H9 (cell line): ENCODE results near the gene SLC35F6. TPM values are rescaled to one million over a fixed set of nuclear protein-coding genes. Genes with fewer than 3 reads are reported as not detected.

Source experiments
- DNase-seq: peaks from one replicate; pipeline ENCODE4 v3.0.0-alpha.2; 2017
- H2AFZ ChIP-seq: one replicate; pipeline ENCODE4 v1.6.1; 2013; ENCODE audit warnings: mild to moderate bottlenecking, low read length, control low read depth, moderate library complexity
- H2AK5ac ChIP-seq: 2 replicates; pipeline ENCODE4 v1.6.1; 2013; ENCODE audit warnings: low read length, control low read depth, mixed read lengths; ENCODE audit not compliant: insufficient read length
- H2BK120ac ChIP-seq: one replicate; pipeline ENCODE4 v1.6.1; 2013; ENCODE audit warnings: low read depth, mild to moderate bottlenecking, low read length, control low read depth, inconsistent platforms; ENCODE audit not compliant: poor library complexity, severe bottlenecking
- H2BK12ac ChIP-seq: 2 replicates; pipeline ENCODE4 v1.6.1; 2013; ENCODE audit warnings: low read length, control low read depth, mixed read lengths, low read depth; ENCODE audit not compliant: insufficient read length
- H2BK15ac ChIP-seq: 2 replicates; pipeline ENCODE4 v1.6.1; 2013; ENCODE audit warnings: low read depth, low read length, control low read depth
- H2BK20ac ChIP-seq: one replicate; pipeline ENCODE4 v1.6.1; 2013; ENCODE audit warnings: low read depth, mild to moderate bottlenecking, low read length, control low read depth, inconsistent platforms; ENCODE audit not compliant: poor library complexity, severe bottlenecking
- H2BK5ac ChIP-seq: 2 replicates; pipeline ENCODE4 v1.6.1; 2013; ENCODE audit warnings: low read length, control low read depth, mixed read lengths; ENCODE audit not compliant: insufficient read length
- H3K14ac ChIP-seq: 2 replicates; pipeline ENCODE4 v1.6.1; 2013; ENCODE audit warnings: low read length, control low read depth; ENCODE audit not compliant: insufficient read depth
- H3K18ac ChIP-seq: 2 replicates; pipeline ENCODE4 v1.6.1; 2013; ENCODE audit warnings: low read depth, mild to moderate bottlenecking, mixed read lengths, low read length, control low read depth; ENCODE audit not compliant: insufficient read length
- H3K23ac ChIP-seq: 2 replicates; pipeline ENCODE4 v1.6.1; 2013; ENCODE audit warnings: low read length, control low read depth, mixed read lengths, low read depth; ENCODE audit not compliant: insufficient read length
- H3K23me2 ChIP-seq: 2 replicates; pipeline ENCODE4 v1.6.1; 2013; ENCODE audit warnings: low read depth, mild to moderate bottlenecking, mixed read lengths, low read length, control low read depth; ENCODE audit not compliant: insufficient read length, poor library complexity, severe bottlenecking
- H3K27ac ChIP-seq: 2 replicates; pipeline ENCODE4 v1.5.1; 2013; ENCODE audit warnings: low read length, control low read depth, mixed read lengths, low read depth; ENCODE audit not compliant: insufficient read length
- H3K27me3 ChIP-seq: 2 replicates; pipeline ENCODE4 v1.6.1; 2013; ENCODE audit warnings: low read length, control low read depth, inconsistent platforms; ENCODE audit not compliant: insufficient read depth
- H3K4ac ChIP-seq: 2 replicates; pipeline ENCODE4 v1.6.1; 2013; ENCODE audit warnings: low read depth, mild to moderate bottlenecking, control low read depth, inconsistent platforms, low read length, moderate library complexity
- H3K4me1 ChIP-seq: 2 replicates; pipeline ENCODE4 v1.6.1; 2013; ENCODE audit warnings: low read length, control low read depth, inconsistent platforms; ENCODE audit not compliant: insufficient read depth
- H3K4me2 ChIP-seq: 2 replicates; pipeline ENCODE4 v1.6.1; 2013; ENCODE audit warnings: low read length, control low read depth, mixed read lengths; ENCODE audit not compliant: insufficient read length, insufficient read depth
- H3K56ac ChIP-seq: 2 replicates; pipeline ENCODE4 v1.6.1; 2013; ENCODE audit warnings: low read depth, mild to moderate bottlenecking, mixed read lengths, low read length, control low read depth; ENCODE audit not compliant: insufficient read length
- H3K79me1 ChIP-seq: 2 replicates; pipeline ENCODE4 v1.6.1; 2013; ENCODE audit warnings: low read depth, mild to moderate bottlenecking, moderate library complexity, low read length, control low read depth, inconsistent platforms; ENCODE audit not compliant: insufficient read depth, poor library complexity, severe bottlenecking
- H3K79me2 ChIP-seq: 2 replicates; pipeline ENCODE4 v1.6.1; 2013; ENCODE audit warnings: low read length, control low read depth, inconsistent platforms; ENCODE audit not compliant: insufficient read depth
- H3K9ac ChIP-seq: 2 replicates; pipeline ENCODE4 v1.6.1; 2013; ENCODE audit warnings: low read length, control low read depth, mixed read lengths; ENCODE audit not compliant: insufficient read length; ENCODE audit errors: extremely low read depth
- H3K9me3 ChIP-seq: one replicate; pipeline ENCODE4 v1.6.1; 2013; ENCODE audit warnings: low read depth, low read length, inconsistent platforms; ENCODE audit not compliant: control insufficient read depth
- H3T11ph ChIP-seq: one replicate; pipeline ENCODE4 v1.6.1; 2013; ENCODE audit warnings: mild to moderate bottlenecking, low read length, control low read depth, inconsistent platforms
- H4K20me1 ChIP-seq: one replicate; pipeline ENCODE4 v1.6.1; 2013; ENCODE audit not compliant: control insufficient read depth, insufficient read length, insufficient read depth
- H4K5ac ChIP-seq: 2 replicates; pipeline ENCODE4 v1.6.1; 2013; ENCODE audit warnings: low read depth, mild to moderate bottlenecking, mixed read lengths, low read length, control low read depth; ENCODE audit not compliant: insufficient read length
- H4K8ac ChIP-seq: replicated peaks from 2 replicates; pipeline ENCODE4 v1.6.1; 2013; ENCODE audit warnings: low read length, control low read depth, mixed read lengths, low read depth; ENCODE audit not compliant: insufficient read length
- H4K91ac ChIP-seq: 2 replicates; pipeline ENCODE4 v1.6.1; 2013; ENCODE audit warnings: low read depth, mild to moderate bottlenecking, moderate library complexity, mixed read lengths, low read length, control low read depth; ENCODE audit not compliant: insufficient read length
- H3K27ac Mint-ChIP-seq, 3 experiments: 2 replicates in 2 of 3; 3 replicates in 1 of 3; pipeline ENCODE4 v1.8.0; 2020 to 2021; ENCODE audit warnings: mixed read lengths in 3 of 3, mild to moderate bottlenecking in 1 of 3, moderate library complexity in 1 of 3
- H3K27me3 Mint-ChIP-seq: 2 replicates; pipeline ENCODE4 v1.8.0; 2021; ENCODE audit warnings: low read depth, mild to moderate bottlenecking, moderate library complexity, mixed read lengths
- H3K36me3 Mint-ChIP-seq, 3 experiments: 2 replicates in 2 of 3; 3 replicates in 1 of 3; pipeline ENCODE4 v1.8.0; 2020 to 2021; ENCODE audit warnings: low read depth in 3 of 3, mixed read lengths in 3 of 3; ENCODE audit not compliant: insufficient read depth in 1 of 3
- H3K4me1 Mint-ChIP-seq, 2 experiments: 2 replicates each; pipeline ENCODE4 v1.8.0; 2020; ENCODE audit warnings: mixed read lengths in 2 of 2
- H3K4me3 Mint-ChIP-seq, 2 experiments: 2 replicates in 1 of 2; 3 replicates in 1 of 2; pipeline ENCODE4 v1.8.0; 2020 to 2021; ENCODE audit warnings: mild to moderate bottlenecking in 2 of 2, mixed read lengths in 2 of 2, moderate library complexity in 1 of 2
- H3K9me3 Mint-ChIP-seq, 2 experiments: 2 replicates in 1 of 2; 3 replicates in 1 of 2; pipeline ENCODE4 v1.8.0; 2020; ENCODE audit warnings: mild to moderate bottlenecking in 2 of 2, mixed read lengths in 2 of 2, moderate library complexity in 1 of 2
- CTCF ChIP-seq: fragments of 200-600 bp; sonication (generic); conservative IDR thresholded peaks from 3 replicates; pipeline ENCODE4 v1.8.0; 2021; ENCODE audit warnings: antibody characterized with exemption, mild to moderate bottlenecking
- WGBS: extraction: QIAGEN DNeasy Blood & Tissue Kit; methylation state at CpG from one replicate; pipeline ENCODE4 v1.1.7; 2013; ENCODE audit warnings: missing lambda C conversion rate, low lambda C conversion rate, mixed read lengths; ENCODE audit not compliant: insufficient read length; ENCODE audit errors: extremely low coverage; 5-methylcytosine and 5-hydroxymethylcytosine counted together
- total RNA-seq: library from RNA; stranded (reverse); gene quantifications from 2 replicates; pipeline ENCODE4 v1.2.1, GENCODE V29; 2021

Gene SLC35F6
- total RNA-seq, 1 experiment from 2014 or later, result 15.7 TPM

- Histone ChIP-seq H4K8ac (no peak overlapping the region), H2BK12ac (no peak overlapping the region), H3K56ac (no peak overlapping the region), H4K5ac (no peak overlapping the region), H2BK120ac (no peak overlapping the region), H2AFZ (no peak overlapping the region), H3K4me1 (peaks cover 2% of the 10 kb centered on the region; the same call in 1 of the 2 replicates), H3K23me2 (peaks cover 4% of the 10 kb centered on the region), H3K27ac (no peak overlapping the region), H4K91ac (no peak overlapping the region), H3K79me2 (no peaks in the 10 kb centered on the region), H2BK5ac (no peak overlapping the region), H3K79me1 (no peaks in the 10 kb centered on the region), H3K18ac (no peak overlapping the region), H2AK5ac (no peak overlapping the region), H3K4ac (no peak overlapping the region), H4K20me1 (no peaks in the 10 kb centered on the region), H3T11ph (no peak overlapping the region), H3K9ac (no peak overlapping the region), H3K23ac (no peak overlapping the region), H3K4me2 (no peak overlapping the region), H2BK20ac (no peak overlapping the region), H3K9me3 (no peaks in the 10 kb centered on the region), H2BK15ac (no peak overlapping the region), H3K14ac (no peak overlapping the region), H3K27me3 (no peaks in the 10 kb centered on the region)
- H3K9me3 Mint-ChIP-seq, result no peaks in the 10 kb centered on the region
- H3K36me3 Mint-ChIP-seq, result no peaks in the 10 kb centered on the region
- WGBS, result no CpG with 5 or more reads among the region's 14 CpGs
- TF ChIP-seq CTCF, result no peak
- H3K27ac Mint-ChIP-seq, result no peak overlapping the region; a peak in 2 of 7 replicates
- H3K4me1 Mint-ChIP-seq, result peaks cover 12 to 13% of the 10 kb centered on the region in 2 experiments
- DNase-seq, result no peak
- H3K4me3 Mint-ChIP-seq, result no peak overlapping the region
- peaks cover 4% of the 10 kb centered on the region; the same call in 1 of the 2 replicates for H3K27me3 Mint-ChIP-seq
Observed at GRCh38 chr2:26769089-26769761, 5.1 kb downstream of the SLC35F6 start.
